HG03135 (cell line): Measurements from ENCODE around the gene APOL4.
"Not testable (repeated sequence)": the region's sequence is repeated elsewhere in the genome, so short reads cannot be mapped to it uniquely, and the experiment has no call there.

ENCODE experiments used
- ATAC-seq: cut with Tn5 transposase; IDR thresholded peaks from one replicate; pipeline ENCODE4 v1.9.1; 2021; ENCODE audit warnings: mild to moderate bottlenecking, moderate library complexity; ENCODE audit not compliant: unreplicated experiment

Gene APOL4

GRCh38 chr22:36232715-36233401, 31.2 kb upstream of the APOL4 start:
- ATAC-seq, result no peak

DNA sequence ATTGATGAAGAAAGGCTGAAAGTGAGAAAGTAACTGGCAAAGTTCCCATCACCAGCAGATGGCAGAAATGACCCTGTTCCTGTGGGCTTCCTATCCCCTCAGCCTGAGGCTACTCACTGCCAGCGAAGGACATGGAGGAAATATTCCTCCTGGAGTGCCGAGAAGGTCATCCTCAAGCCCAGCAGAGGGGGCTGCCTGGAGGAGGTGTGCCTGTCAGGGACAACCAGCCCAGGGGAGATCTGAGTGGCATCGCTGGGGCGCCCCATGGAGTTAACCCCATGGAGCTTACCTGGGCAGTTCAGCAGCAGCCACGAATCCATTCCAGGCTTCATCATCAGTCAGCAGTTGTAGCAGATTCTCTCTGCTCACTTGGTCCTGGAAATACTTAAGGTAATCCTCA, 29.4 kb upstream of the APOL4 start:
- not testable (repeated sequence) for ATAC-seq

- ATAC-seq, result not testable (repeated sequence)
Observed at GRCh38 chr22:36229649-36230048, 28.0 kb upstream of the APOL4 start.

GRCh38 chr22:36228944-36229343, 27.3 kb upstream of the APOL4 start:
- no peak for ATAC-seq

DNA sequence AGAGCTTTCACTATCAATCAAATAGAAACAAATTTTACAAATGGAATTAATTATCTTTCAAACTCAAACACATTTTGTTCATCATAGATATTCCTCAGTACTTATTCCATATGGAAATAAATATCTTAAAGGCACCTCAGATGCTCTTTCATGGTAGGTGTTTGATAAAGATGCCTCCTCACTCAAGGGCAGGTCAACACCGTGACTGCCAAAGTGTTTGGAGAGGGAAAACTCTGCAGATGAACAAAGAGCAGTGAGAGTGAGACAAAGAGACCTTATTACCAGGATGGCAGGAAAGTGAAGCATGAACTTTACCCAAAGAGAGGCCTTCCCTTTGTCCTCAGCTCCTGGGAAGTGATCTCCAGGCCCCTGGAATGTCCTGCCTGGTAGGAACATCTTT, 26.8 kb upstream of the APOL4 start:
- ATAC-seq, result not testable (repeated sequence)

GRCh38 chr22:36227806-36228205, 26.2 kb upstream of the APOL4 start:
- ATAC-seq, result no peak

- no peak for ATAC-seq
Observed at GRCh38 chr22:36227396-36227795, 25.8 kb upstream of the APOL4 start.

DNA sequence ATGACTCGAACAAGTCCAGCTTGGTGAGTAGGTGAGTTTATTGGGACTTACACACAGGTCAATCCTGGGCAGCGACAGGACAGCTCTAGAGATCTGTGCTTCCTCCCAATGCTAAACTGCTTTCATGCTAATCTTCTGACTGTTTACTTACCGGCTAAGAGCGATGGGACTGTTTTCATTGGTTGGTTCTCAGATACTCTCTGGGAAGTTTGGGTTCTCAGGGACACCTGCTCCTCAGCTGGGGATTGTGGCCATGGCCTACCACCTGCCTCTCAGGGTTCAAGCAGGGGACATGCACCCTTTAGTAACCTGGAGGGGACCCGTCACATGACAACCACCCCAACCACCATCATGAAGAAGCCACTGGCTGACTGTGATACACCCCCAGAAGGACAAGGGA, 24.6 kb upstream of the APOL4 start:
- ATAC-seq, result no peak

- no peak for ATAC-seq
Observed at GRCh38 chr22:36225333-36225922, 23.8 kb upstream of the APOL4 start.

DNA sequence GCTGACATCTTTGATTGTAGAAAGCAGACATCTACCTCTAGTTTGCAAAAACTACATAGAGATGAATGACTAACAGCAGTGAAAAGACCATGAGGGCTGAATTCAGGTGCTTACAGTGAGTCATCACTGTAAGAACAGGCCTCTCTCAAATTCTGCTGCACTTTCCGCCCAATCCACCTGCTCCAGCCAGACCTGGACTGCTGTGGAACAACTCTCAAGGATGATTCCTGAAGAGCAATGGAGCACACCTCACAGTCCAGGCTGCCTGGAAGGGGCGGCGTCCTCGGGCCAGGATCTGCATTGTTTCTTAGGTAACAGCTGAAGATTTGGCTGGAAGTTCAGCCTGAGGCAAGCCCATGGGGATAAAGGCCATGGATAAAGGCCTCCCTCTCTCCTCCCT, 22.6 kb upstream of the APOL4 start:
- ATAC-seq, result no peak

DNA sequence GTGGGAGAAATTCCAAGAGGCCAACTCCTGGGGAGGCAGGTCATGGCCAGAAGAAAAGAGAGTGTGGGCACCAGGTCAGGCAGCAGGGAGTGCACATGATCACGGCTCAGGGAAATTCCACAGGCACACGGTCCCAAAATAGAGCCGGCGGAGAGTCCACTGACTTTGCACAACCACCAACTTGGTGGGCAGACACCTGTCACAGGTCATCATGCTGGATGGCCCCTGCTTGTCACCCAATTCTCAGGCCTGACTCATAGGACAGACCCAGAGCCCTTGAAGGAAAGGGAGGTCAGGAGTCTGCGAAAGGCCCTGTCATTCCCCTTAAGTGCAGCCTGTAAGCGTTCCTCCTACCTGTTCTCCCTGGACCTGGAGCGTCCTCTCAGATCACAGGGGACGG, 21.9 kb upstream of the APOL4 start:
- no peak for ATAC-seq

GRCh38 chr22:36222887-36223450, 21.4 kb upstream of the APOL4 start:
- no peak for ATAC-seq

DNA sequence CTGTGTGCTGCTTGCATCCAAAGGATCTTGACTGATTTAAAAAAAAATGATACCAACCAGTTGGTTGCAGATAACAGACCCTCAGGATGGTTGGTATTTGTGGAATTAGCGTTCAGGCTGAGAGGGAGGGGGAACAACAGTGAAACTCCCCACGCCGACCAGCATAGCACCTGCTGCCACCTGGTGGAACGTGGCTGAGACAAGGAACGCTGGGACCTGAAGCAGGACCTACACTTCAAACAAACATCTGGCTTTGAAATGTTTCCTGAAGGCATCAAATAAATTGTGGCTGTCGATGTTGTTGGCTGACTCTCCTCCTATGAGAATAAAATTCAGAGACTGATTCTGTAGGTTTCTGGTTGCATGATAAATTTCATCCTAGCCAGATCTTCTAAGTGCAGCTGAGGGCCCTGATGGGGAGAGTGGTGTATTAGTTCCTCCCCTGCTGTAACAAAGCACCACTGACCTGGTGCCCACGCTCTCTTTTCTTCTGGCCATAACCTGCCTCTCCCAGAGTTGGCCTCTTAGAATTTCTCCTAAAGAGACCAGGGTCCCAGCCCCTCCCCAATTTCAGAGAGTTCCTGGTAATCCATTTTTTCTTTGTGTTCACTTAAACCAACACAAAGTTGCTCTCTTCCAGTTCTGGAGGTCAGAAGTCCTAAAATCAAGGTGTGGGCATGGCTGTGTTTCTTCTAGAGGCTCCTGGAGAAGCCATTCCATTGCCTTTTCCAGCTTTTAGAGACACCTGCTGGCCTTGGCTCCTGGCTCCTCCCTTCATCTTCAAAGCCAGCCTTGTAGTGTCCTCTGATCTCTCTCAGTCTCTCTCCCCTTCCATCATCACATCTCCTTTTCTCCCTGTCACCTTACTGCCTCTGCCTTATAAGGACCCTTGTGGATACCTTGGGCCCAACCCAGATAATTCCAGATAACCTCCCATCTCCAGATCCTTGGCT, 20.5 kb upstream of the APOL4 start:
- ATAC-seq, result no peak

- ATAC-seq, result no peak
Observed at GRCh38 chr22:36220451-36220921, 18.9 kb upstream of the APOL4 start.

DNA sequence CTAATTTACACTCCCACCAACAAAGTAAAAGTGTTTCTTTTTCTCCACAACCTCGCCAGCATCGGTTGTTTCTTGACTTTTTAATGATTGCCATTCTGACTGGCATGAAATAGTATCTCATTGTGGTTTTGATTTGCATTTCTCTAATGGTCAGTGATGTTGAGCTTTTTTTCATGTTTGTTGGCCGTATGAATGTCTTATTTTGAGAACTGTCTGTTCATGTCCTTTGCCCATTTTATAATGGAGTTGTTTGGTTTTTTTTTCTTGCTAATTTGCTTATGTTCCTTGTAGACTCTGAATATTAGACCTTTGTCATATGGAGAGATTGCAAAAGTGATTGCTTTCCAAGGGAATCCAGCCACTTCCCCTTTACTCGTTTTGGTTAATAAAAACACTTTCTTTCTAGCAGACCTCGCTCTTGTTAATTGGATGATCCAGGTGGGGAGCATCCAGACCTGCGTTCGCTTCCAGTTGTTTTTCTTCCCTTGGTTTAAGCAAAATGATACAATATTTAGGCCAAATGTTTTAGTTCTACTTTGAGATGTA, 17.1 kb upstream of the APOL4 start:
- ATAC-seq, result no peak

DNA sequence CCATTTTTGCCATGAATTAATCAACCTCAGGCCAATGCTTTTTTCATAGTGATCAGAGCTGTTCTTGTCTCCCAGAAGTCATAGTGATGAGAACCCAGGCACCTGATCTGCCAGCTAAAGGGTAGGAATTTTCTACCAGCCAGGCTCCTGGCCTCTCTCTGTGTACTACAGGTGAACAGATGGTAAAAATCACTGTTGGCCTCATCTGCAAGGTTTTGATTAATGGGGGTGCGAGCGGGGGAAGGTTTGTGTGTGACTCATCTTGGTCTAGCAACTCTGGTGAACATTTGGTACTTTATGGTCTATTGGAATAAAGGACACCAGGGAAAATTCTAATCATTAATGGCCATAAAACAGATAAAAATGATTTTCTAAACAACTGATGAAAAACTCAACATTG, 14.4 kb upstream of the APOL4 start:
- no peak for ATAC-seq

- no peak for ATAC-seq
Observed at GRCh38 chr22:36213586-36213985, 12.0 kb upstream of the APOL4 start.

DNA sequence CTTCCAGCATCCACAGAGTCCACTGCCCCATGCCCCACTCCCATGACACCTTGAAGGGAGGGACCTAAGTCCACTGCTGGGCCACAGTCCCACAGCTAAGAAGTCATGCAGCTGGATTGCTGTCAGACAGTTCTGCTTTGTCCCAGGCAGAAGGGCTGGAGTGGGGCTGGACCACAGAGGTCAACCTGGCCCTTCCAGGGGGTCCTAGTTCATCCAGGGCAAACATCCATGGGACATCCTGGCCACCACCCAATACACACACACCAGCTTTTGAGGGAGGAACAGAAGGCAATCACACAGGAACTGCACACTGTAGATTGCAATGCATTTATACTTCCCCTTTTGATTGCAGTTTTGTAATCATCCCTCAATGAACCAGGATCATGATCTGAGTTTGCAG, 11.3 kb upstream of the APOL4 start:
- no peak for ATAC-seq

- ATAC-seq, result no peak
Observed at GRCh38 chr22:36211237-36211861, 9.7 kb upstream of the APOL4 start.

DNA sequence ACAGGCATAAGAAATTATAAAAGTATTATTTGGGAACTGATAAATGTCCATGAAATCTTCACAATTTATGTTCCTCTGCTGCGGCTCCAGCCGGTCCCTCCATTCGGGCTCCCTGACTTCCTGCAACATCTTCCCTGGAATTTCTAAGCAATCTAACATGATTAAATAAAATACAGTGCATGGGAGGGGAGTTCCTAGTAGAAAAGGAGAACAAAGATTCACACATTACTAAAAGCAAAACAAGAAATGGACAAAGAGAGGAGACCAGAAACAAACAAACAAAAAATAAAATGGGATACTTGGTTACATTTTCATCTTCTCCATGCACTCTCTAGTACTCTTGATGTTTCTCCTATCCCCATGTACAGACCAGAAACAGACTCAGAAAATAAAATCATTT, 8.6 kb upstream of the APOL4 start:
- no peak for ATAC-seq

DNA sequence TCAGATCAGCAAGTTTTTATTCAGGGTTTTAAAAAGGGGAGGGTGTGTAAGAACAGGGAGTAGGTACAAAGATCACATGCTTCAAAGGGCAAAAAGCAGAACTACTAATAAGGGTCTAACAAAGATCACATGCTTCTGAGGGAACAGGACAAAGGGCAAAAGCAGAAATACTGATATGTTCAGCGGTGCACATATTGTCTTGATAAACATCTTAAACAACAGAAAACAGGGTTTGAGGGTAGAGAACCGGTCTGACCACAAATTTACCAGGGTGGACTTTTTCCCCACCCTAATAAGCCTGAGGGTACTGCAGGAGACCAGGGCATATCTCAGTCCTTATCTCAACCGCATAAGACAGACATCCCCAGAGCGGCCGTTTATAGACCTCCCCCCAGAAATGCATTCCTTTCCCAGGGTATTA, 7.9 kb upstream of the APOL4 start:
- not testable (repeated sequence) for ATAC-seq
